ENCODE measurements around the gene PRODH2. TPM values are rescaled to one million over a fixed set of nuclear protein-coding genes. Genes with fewer than 3 reads are reported as not detected.
"Not testable (repeated sequence)": the region's sequence is repeated elsewhere in the genome, so short reads cannot be mapped to it uniquely, and the experiment has no call there.

PRODH2 gene
- polyA plus RNA-seq, 1 experiment = not detected

DNA sequence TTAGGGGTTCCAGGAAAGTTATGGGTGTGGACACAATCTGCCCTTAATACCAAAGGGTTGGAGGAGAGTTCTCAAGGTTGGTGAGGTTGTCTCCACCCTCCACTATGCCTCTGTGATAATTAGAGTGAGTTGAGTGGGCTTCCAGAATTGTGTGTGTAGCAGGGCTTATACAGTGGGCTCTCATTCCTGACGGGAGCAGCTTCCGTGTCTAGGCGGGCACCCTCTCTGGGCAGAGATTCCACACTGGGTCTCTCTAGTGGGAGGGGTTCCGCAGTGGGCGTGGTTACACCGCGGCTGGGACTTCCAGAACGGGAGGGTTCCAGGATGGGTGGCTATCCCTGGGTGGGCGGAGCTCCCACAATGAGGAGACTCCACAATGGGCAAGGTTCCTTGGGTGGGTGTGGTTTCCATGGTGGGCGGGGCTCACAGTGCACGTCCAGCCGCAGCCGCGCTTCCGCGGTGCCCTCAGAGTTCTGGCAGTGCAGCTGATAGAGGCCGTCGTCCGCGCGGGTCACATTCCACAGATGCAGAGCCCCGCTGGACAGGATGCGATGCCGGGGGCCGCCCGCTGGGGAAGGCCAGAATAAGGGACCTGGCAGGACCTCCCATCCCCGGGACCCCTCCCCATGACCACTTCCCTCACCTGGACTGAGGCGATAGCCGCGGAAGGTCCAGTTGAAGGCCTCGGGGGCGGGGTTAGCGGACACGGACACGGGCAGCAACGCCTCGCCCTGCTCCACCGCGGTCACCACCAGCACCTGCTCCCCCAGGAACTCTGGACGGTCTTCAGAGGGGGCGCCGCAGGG is 31.2 kb upstream of the PRODH2 start:
- TF ChIP-seq, protein P1, sequence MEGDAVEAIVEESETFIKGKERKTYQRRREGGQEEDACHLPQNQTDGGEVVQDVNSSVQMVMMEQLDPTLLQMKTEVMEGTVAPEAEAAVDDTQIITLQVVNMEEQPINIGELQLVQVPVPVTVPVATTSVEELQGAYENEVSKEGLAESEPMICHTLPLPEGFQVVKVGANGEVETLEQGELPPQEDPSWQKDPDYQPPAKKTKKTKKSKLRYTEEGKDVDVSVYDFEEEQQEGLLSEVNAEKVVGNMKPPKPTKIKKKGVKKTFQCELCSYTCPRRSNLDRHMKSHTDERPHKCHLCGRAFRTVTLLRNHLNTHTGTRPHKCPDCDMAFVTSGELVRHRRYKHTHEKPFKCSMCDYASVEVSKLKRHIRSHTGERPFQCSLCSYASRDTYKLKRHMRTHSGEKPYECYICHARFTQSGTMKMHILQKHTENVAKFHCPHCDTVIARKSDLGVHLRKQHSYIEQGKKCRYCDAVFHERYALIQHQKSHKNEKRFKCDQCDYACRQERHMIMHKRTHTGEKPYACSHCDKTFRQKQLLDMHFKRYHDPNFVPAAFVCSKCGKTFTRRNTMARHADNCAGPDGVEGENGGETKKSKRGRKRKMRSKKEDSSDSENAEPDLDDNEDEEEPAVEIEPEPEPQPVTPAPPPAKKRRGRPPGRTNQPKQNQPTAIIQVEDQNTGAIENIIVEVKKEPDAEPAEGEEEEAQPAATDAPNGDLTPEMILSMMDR (IDR thresholded peaks at IDR 0.05; ENCODE audit: low read depth, low read length) = no peak
- Histone ChIP-seq H3K9me3 (ENCODE audit: control insufficient read depth, insufficient read depth, low read length) (peaks cover 12% of the 10 kb centered on the region), H3K27ac (ENCODE audit: low read depth, low read length) (no peak overlapping the region), H3K27me3 (ENCODE audit: control insufficient read depth, insufficient read depth, low read length) (peaks cover 51% of the 10 kb centered on the region), H3K4me3 (ENCODE audit: low read depth, low read length) (no peak overlapping the region)
- CTCF ChIA-PET = no interaction called here
- POLR2A ChIA-PET = no interaction called here
- DNase-seq (ENCODE audit: low read depth, low spot score) = no peak

DNA sequence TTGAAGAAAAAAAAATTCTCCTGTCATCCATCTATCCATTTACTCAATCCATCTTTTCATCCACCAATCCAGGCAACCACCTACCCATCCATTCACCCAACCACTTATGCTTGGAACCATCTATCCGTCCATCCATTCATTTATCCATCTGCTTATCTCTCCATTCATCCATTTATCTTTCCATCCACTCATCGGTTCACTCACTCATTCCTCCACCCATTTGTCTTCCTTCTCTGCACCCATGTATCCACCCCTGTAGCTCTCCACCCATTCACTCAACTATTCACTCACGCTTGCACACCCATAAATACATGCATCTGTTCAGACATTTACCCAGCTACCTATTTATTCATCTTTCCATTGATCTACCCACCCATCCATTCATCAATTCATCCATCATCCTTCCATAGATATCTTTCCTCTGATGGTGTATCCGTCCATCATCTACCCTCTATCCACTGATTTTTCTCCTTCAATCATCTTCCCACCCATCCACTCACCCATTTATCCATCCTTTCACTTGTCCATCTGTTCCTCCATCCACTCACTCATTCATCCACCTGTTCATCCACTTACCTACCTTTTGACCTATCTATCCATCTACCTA is 30.1 kb upstream of the PRODH2 start:
- no peak for DNase-seq (ENCODE audit: low read depth, low spot score)
- CTCF ChIA-PET = no interaction called here
- Histone ChIP-seq H3K4me3 (ENCODE audit: low read depth, low read length) (no peak overlapping the region), H3K27ac (ENCODE audit: low read depth, low read length) (no peak overlapping the region), H3K9me3 (ENCODE audit: control insufficient read depth, insufficient read depth, low read length) (peaks cover 19% of the 10 kb centered on the region), H3K27me3 (ENCODE audit: control insufficient read depth, insufficient read depth, low read length) (peaks cover 44% of the 10 kb centered on the region)
- TF ChIP-seq, protein P1 (IDR thresholded peaks at IDR 0.05; ENCODE audit: low read depth, low read length) = no peak
- POLR2A ChIA-PET = no interaction called here

DNA sequence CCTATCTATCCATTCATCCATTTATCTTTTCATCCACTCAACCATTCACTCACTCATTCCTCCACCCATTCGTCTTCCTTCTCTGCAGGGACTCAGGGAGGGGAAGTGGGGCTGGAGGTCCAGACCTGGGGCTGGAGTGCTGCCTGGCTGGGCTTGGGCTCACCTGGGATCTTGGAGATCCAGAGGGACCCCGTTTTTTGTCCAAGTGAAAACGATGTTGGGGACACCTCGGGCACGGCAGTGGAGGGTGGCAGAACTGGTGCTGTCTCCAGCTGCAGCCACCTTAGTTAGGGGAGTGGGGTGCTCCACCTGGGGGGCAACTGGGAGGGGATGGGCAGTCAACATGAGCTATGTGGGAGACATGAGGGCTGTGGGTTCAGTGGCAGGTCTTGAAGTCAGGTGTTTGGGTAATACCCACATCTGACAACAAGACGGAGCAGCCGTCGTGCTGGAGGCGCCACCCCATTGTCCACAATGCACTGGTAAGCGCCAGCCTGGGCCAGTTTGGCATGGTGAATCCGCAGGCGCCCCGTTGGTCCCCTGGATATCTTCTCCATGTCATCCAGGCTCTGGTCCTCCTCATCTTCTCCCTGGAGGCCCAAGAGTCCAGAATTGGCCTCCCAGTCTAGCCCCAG is 29.4 kb upstream of the PRODH2 start:
- Histone ChIP-seq H3K9me3 (ENCODE audit: control insufficient read depth, insufficient read depth, low read length) (peaks cover 19% of the 10 kb centered on the region), H3K27ac (ENCODE audit: low read depth, low read length) (no peak overlapping the region), H3K27me3 (ENCODE audit: control insufficient read depth, insufficient read depth, low read length) (peaks cover 44% of the 10 kb centered on the region), H3K4me3 (ENCODE audit: low read depth, low read length) (no peak overlapping the region)
- ChIA-PET CTCF (no interaction called here), POLR2A (no interaction called here)
- no peak for DNase-seq (ENCODE audit: low read depth, low spot score)
- TF ChIP-seq, protein P1 (IDR thresholded peaks at IDR 0.05; ENCODE audit: low read depth, low read length) = no peak

DNA sequence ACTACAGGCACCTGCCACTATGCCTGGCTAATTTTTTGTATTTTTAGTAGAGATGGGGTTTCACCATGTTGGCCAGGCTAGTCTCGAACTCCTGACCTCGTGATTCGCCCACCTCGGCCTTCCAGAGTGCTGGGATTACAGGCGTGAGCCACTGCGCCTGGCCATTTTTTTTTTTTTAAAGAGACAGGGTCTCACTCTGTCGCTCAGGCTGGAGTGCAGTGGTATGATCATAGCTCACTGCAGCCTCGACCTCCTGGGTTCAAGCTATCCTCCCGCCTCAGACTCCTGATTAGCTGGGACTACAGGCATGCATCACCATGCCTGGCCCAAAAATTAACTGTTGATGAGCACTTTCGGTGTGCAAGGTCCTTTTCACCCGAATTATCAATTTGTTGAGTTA is 23.5 kb upstream of the PRODH2 start:
- H3K4me3 ChIP-seq (ENCODE audit: low read depth, low read length); DNase-seq (ENCODE audit: low read depth, low spot score); CTCF ChIA-PET; POLR2A ChIA-PET; H3K27me3 ChIP-seq (ENCODE audit: control insufficient read depth, insufficient read depth, low read length); H3K27ac ChIP-seq (ENCODE audit: low read depth, low read length): not testable (repeated sequence)
- H3K9me3 ChIP-seq (ENCODE audit: control insufficient read depth, insufficient read depth, low read length) = peaks cover 13% of the 10 kb centered on the region

DNA sequence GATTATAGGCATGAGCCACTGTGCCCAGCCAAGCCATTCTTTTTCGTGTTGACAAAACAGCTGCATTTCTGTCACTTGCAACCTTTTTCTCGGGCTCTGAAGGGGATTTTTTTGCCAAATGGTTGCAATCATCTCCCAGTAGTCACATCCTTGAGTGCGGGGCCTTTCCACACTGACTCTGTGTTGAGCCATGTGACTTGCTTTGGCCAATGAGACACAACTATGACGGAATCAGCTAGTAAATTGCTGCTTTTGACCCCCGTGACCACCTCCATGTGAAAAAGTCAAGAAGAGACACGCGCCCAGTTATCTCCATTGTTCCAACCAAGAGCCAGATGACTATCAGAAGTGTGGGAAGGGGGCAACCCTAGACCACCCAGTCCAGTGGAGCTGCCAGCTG is 21.3 kb upstream of the PRODH2 start:
- CTCF ChIA-PET = no interaction called here
- POLR2A ChIA-PET = no interaction called here
- Histone ChIP-seq H3K9me3 (ENCODE audit: control insufficient read depth, insufficient read depth, low read length) (peaks cover 8% of the 10 kb centered on the region), H3K27me3 (ENCODE audit: control insufficient read depth, insufficient read depth, low read length) (peaks cover 4% of the 10 kb centered on the region), H3K27ac (ENCODE audit: low read depth, low read length) (no peak overlapping the region), H3K4me3 (ENCODE audit: low read depth, low read length) (no peak overlapping the region)
- DNase-seq (ENCODE audit: low read depth, low spot score) = no peak
- TF ChIP-seq, protein P1 (IDR thresholded peaks at IDR 0.05; ENCODE audit: low read depth, low read length) = no peak

Measured in AG04450 (cell line).